Stimulated activated CD8-positive, alpha-beta memory T cell treated with anti-CD3 and anti-CD28 coated beads, Interleukin-7, amount 100 ng/mL, for 24 hours (primary cell): ENCODE data around the gene FOXP1.

ENCODE experiments used
- DNase-seq: peaks from one replicate; pipeline ENCODE4 v3.0.0-alpha.2; 2020; ENCODE audit warnings: low read depth

Gene FOXP1

GRCh38 chr3:71102111-71102983 is 481.2 kb downstream of the FOXP1 start:
- DNase-seq, result no peak

- no peak for DNase-seq
These were observed 481.9 kb downstream of the FOXP1 start for GRCh38 chr3:71101626-71102025.

- DNase-seq, result no peak
These were observed 482.5 kb downstream of the FOXP1 start for GRCh38 chr3:71101014-71101413.

- DNase-seq, result no peak
These were observed 483.4 kb downstream of the FOXP1 start for GRCh38 chr3:71099997-71100719.

- no peak for DNase-seq
These were observed 486.0 kb downstream of the FOXP1 start for GRCh38 chr3:71097557-71097956.

- no peak for DNase-seq
These were observed 487.8 kb downstream of the FOXP1 start for GRCh38 chr3:71095511-71096291.

GRCh38 chr3:71094658-71095209 is 488.8 kb downstream of the FOXP1 start:
- no peak for DNase-seq

GRCh38 chr3:71092665-71093064 is 490.9 kb downstream of the FOXP1 start:
- DNase-seq, result no peak

GRCh38 chr3:71090207-71090606 is 493.3 kb downstream of the FOXP1 start:
- no peak for DNase-seq

- DNase-seq, result no peak
These were observed 494.2 kb downstream of the FOXP1 start for GRCh38 chr3:71089271-71089847.

GRCh38 chr3:71088742-71089141 is 494.8 kb downstream of the FOXP1 start:
- DNase-seq, result no peak

GRCh38 chr3:71088019-71088708 is 495.4 kb downstream of the FOXP1 start:
- DNase-seq, result no peak

- DNase-seq, result no peak
These were observed 496.1 kb downstream of the FOXP1 start for GRCh38 chr3:71087143-71088018.

GRCh38 chr3:71086777-71087142 is 496.8 kb downstream of the FOXP1 start:
- DNase-seq, result no peak

GRCh38 chr3:71083726-71084131 is 499.8 kb downstream of the FOXP1 start:
- DNase-seq, result no peak

- DNase-seq, result no peak
These were observed 500.7 kb downstream of the FOXP1 start for GRCh38 chr3:71082833-71083232.

- DNase-seq, result no peak
These were observed 502.9 kb downstream of the FOXP1 start for GRCh38 chr3:71080517-71081083.

GRCh38 chr3:71078723-71079525 is 504.6 kb downstream of the FOXP1 start:
- DNase-seq, result no peak

GRCh38 chr3:71078199-71078598 is 505.3 kb downstream of the FOXP1 start:
- DNase-seq, result no peak
